NCI-H1417 (cell line): Measurements from ENCODE around the gene IQCH.
A peak's percentile ranks its signal among the peaks of the same experiment; 100 is the strongest.

Experiments
- DNase-seq, 3 experiments: peaks; one replicate each; lab custom pipeline; 2025; lab: John Stamatoyannopoulos, UW

IQCH gene

DNA sequence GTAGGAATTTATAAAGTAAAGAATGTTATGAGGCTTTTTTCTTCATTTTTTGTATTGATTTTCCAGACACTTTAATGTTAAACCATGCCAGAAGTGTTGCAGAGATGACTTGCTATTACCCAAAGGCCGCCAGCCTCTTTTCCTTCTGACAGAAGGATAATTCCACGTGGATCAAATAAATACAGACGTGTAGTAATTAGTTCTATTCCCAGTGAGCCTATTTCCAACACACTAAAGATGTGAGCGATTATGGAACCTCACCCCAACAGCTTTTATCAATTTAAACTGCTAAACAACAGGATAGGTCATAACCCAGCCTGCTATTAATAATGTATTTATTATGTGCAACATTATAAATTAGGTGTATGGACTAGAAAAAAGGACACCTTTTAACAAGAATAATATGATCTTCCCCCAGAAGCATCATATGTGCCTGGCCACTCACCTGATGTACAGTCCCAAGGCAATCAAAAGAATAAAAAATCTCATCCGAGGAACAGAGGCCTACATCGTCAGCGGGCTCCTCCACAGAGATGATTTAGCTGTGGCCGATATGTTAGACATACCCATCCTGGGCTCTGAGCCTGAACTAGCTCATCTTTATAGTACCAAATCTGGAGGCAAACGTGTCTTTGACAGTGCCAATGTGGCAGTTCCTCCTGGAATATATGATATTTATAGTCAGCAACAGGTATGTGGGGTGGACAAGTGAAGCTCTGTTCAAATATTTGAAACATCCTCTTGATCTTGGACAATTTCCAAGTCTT lies 140.5 kb downstream of the IQCH start:
- DNase-seq = no peak

- peak in 1 of 3 experiments; percentile 53 for DNase-seq
Observed at GRCh38 chr15:67396114-67396513, 141.5 kb downstream of the IQCH start.

DNA sequence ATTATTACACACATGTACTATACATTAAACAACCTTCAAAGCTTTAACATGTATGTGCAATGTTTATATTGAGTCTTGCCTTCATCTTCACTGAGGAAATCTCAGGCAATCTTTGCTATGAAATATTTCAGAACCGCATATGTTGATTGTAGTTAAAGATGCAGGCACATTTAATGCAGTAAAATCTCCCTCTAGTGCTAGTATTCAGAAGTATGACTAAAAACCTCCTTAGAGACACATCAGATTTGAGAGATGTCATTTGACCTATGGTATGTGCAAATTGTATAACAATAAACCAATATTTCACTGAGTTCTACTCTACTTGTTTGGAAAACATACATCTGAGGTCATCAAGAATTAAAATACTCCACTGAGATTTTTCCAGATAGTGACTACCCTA lies 142.6 kb downstream of the IQCH start:
- no peak for DNase-seq

DNA sequence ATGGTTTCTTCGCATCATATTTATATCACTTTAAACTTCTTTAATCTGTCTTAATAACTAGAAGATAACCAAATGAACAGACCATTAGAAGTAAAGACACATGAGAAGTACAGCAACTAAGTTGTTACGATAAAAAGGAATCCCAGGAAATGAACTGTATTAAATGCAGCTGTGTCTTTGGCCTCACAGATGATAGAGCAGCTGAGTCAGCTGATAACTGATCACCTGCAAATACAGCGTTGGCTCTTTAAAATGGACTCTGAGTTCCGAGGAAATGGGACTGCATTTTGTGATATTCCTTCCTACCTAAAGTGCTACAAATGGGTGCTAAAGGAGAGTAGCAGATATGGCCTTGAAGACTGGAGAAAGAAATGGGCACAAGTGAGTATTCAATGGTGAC lies 145.3 kb downstream of the IQCH start:
- no peak for DNase-seq

- no peak for DNase-seq
Observed at GRCh38 chr15:67400890-67401289, 146.3 kb downstream of the IQCH start.

DNA sequence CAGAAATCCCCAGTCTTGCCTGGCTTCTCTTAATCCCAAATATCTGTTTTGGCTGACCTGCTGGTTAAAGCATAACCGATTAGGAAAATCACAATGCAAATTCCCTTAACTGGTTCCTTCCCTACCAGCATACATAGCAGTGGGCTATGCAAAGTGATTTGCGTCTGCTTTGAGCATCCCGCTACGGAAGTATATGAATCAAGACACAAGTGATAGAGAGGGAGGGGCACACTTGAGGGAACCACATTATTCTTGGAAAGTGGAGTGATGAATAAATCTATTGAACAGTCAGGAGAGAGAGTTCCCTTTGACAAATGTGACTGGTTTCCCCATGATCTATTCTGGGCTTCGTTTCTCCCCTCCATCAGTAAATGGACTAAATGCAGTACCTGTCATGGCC lies 146.8 kb downstream of the IQCH start:
- no peak for DNase-seq

DNA sequence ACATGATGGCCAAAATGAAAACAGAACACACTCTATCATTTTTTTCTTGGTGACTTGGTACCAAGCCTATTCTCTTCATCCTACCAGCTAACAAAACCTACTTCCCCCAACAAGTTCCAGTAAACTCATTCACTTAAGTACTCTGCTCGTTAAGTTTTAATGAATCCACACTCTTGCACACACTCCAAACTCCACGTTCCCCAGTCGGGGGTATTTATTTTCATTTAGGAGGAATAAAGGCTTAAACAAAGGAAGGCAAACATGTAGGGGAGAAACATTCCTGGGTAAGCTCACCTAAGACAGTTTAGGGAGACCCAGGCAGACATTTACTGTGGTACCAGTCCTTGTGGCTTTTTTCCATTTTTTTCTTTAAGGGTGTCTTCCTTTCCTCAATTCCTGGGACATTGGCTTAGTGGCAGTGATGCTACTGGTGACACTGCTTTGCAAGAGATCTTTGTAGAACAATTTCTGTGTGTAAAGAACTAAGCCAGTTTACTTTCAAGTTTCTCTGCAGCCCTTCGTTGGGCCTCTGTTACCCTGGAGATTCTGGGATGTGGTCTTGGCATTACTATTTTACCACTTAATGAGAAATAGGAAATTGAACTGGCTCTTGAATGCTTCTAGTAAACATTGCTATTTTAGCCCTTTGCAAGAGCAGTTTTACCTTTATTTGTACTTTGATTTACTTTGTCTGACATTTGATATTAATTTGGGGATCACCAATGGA lies 149.0 kb downstream of the IQCH start:
- DNase-seq = peak in 2 of 3 experiments; percentile 26 to 61

- DNase-seq = no peak
Observed at GRCh38 chr15:67405208-67406191, 150.9 kb downstream of the IQCH start.

DNA sequence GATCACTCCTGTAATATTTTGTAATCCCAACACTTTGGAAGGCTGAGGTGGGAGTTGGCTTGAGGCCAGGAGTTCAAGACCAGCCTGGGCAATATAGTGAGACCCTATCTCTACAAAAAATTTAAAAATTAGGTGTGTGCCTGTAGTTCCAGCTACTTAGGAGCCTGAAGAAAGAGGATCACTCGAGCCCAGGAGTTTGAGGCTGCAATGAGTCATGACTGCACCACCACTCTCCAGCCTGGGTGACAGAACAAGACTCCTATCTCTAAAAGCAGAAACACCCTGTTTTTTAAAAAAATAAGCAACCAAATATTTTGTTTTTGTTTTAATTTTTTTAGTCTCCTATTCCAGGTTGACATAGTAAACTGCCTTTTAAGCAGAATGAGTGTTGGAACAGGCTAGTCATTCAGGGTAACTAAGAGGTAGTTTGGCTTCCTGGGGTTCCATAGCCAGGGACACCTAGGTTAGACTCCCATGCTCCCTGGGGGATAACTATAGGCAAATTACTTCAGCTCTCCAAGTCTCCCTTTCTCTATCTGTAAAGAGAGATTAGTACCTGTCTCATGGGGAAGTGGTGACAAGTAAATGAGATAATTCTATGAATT lies 151.8 kb downstream of the IQCH start:
- DNase-seq = peak in 1 of 3 experiments; percentile 50

GRCh38 chr15:67407786-67408185 lies 153.2 kb downstream of the IQCH start:
- peak in 2 of 3 experiments; percentile 82 to 98 for DNase-seq

DNA sequence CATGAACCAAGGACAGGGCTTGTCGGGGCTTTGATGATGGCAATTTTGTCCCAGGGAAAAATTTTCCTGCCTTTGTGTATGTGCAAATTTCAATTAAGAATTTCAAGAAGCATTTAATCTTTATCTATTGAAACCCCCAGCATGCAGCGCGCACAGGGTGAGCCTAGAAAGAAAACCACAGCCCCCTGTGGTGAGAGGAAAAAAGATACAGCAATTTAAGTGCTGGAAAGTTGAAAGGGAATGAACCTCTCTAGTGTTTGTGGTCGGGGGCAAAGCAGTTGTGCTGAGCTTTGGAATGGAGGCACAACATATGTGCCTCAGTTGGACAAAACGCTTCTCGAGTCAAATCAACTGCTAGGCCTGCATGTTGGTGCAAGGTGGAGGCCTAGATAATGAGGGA lies 154.6 kb downstream of the IQCH start:
- peak; percentile 26 to 87 (median 68) for DNase-seq

DNA sequence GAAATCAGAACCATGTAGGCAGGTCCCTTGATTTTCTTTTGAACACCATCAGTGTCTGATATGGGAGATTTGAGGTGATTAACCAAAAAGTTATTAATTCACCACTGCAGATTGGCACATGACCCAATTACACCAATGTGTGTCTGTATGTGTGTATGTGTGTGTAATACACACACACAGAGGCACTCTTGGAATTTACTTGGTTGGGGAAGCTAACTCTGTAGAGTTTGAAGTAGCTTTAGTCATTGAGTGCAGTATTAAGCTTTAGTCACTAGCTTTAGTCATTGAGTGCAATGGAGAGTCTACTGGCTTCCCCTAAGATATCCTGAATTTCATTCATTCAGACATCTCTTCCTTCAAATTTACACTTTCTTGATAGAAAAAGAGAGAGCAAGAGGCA lies 156.9 kb downstream of the IQCH start:
- DNase-seq = no peak

DNA sequence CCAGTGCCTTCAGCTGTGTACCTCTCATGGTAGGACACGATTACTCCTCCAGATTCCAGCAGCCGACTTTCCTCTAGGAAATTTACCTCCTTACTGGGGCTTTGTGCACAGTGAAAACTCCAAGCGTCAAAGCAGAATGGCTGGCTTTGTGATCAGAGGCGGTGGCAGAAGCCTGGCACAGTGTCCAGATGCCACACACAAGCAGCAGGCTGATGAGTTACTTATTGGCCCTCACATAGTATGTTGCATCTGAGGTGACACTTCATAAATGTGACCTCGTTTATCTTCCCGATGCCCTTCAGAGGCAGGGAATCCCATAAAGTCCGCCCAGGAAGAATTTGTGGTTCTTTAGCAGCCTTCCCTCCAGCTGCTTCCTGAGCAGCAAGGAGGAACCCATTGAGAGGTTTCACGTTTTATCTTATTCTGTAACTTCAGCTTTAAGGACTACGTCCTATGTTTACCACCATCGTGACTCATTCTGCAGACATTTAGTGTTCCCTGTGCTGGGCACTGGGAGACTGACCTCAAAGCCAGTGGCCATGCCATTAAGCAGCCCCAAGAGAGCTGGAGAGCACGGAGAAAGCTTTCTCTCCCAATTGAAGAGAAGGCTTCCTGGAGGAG lies 159.3 kb downstream of the IQCH start:
- DNase-seq = no peak

GRCh38 chr15:67415181-67415580 lies 160.6 kb downstream of the IQCH start:
- DNase-seq = no peak

- no peak for DNase-seq
Observed at GRCh38 chr15:67416891-67417290, 162.3 kb downstream of the IQCH start.

GRCh38 chr15:67419705-67420104 lies 165.1 kb downstream of the IQCH start:
- DNase-seq = no peak

DNA sequence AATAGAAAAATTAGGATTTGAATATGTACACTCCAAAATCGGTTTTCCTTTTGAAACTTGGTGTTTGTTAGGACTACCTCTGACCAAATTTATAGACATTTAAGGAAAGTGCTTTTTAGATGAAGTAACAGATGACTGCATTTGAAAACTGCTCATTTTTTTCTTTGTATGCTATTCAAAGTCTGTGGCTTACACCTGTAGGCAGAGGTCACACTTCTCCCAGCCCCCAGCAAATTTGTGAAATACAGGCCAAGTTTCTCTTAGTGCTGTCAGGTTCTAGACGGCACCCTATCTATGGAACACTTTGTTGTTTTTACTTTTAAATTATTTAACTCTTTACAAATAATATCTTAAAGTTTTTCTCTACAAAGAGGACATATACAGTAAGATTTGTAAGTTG lies 165.6 kb downstream of the IQCH start:
- DNase-seq = no peak

- peak in 1 of 3 experiments; percentile 25 for DNase-seq
Observed at GRCh38 chr15:67421105-67421504, 166.5 kb downstream of the IQCH start.

- peak in 1 of 3 experiments; percentile 36 for DNase-seq
Observed at GRCh38 chr15:67422296-67422695, 167.7 kb downstream of the IQCH start.

DNA sequence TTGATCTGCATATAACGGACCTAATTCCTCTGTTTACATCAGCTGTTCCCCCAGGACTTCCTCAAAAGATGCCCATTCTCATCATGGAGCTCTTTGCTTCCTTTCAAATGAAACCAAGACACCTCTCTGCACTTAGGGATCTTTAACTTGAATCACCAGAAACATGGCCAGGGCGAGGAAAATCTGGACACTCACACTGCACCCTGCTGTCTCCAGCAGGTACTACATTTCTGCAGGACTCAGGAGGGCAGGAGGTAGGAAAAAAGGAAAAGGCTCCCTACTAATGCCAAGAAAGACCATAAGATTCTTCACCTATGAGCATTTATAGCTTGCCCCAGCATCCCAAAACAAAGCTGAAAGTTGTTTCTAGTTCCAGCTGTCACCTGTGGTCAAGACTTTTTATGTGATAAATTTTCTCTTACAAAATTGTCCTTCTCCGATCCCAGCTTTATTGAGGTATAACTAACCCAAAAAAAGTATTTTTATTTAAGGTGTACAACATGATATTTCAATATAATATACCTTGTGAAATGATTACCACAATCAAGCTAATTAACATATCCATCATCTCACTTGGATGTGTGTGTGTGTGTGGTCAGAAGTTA lies 179.0 kb downstream of the IQCH start:
- peak in 2 of 3 experiments; percentile 11 to 62 for DNase-seq
